Hepatocyte (in vitro differentiated cells): Measurements from ENCODE around the gene APEH. TPM values are rescaled to one million over a fixed set of nuclear protein-coding genes. Genes with fewer than 3 reads are reported as not detected.

Experiments used
- DNase-seq: peaks from one replicate; pipeline ENCODE4 v3.0.0-alpha.2; 2016; ENCODE audit warnings: low spot score
- H2AFZ ChIP-seq: fragments of 200-600 bp; sonication (generic); 2 replicates; pipeline ENCODE4 v1.6.0; 2016; ENCODE audit warnings: antibody characterized with exemption, mild to moderate bottlenecking
- H3K27ac ChIP-seq: fragments of 200-600 bp; sonication (generic); 2 replicates; pipeline ENCODE4 v1.5.1; 2016; ENCODE audit warnings: mild to moderate bottlenecking
- H3K27me3 ChIP-seq: fragments of 200-600 bp; sonication (generic); 2 replicates; pipeline ENCODE4 v1.6.1; 2016
- H3K36me3 ChIP-seq: fragments of 200-600 bp; sonication (generic); replicated peaks from 2 replicates; pipeline ENCODE4 v1.5.1; 2016; ENCODE audit warnings: low read depth; ENCODE audit not compliant: insufficient read depth
- H3K4me1 ChIP-seq: fragments of 200-600 bp; sonication (generic); 2 replicates; pipeline ENCODE4 v1.5.1; 2016; ENCODE audit warnings: mild to moderate bottlenecking, moderate library complexity; ENCODE audit not compliant: insufficient read depth
- H3K4me2 ChIP-seq: fragments of 200-600 bp; sonication (generic); 2 replicates; pipeline ENCODE4 v1.6.0; 2016
- H3K4me3 ChIP-seq: fragments of 200-600 bp; sonication (generic); 2 replicates; pipeline ENCODE4 v1.5.1; 2016; ENCODE audit warnings: mild to moderate bottlenecking
- H3K79me2 ChIP-seq: fragments of 200-600 bp; sonication (generic); 2 replicates; pipeline ENCODE4 v1.6.0; 2017; ENCODE audit warnings: mild to moderate bottlenecking
- H3K9me2 ChIP-seq: fragments of 200-600 bp; sonication (generic); replicated peaks from 2 replicates; pipeline ENCODE4 v1.6.0; 2017; ENCODE audit warnings: mild to moderate bottlenecking; ENCODE audit not compliant: insufficient read depth
- H3K9me3 ChIP-seq: fragments of 200-600 bp; sonication (generic); 2 replicates; pipeline ENCODE4 v1.5.1; 2016; ENCODE audit warnings: low read depth, mild to moderate bottlenecking
- H4K20me1 ChIP-seq: fragments of 200-600 bp; sonication (generic); 2 replicates; pipeline ENCODE4 v1.6.0; 2016; ENCODE audit warnings: mild to moderate bottlenecking; ENCODE audit not compliant: insufficient read depth, poor library complexity, severe bottlenecking
- EZH2 ChIP-seq: fragments of 200-600 bp; sonication (generic); IDR thresholded peaks from 2 replicates; pipeline ENCODE4 v1.6.1; 2016; ENCODE audit warnings: antibody characterized with exemption, mild to moderate bottlenecking, borderline replicate concordance
- EZH2phosphoT487 ChIP-seq: fragments of 200-600 bp; sonication (generic); IDR thresholded peaks from one replicate; pipeline ENCODE4 v1.6.1; 2018; ENCODE audit warnings: antibody characterized with exemption, mild to moderate bottlenecking, low read depth, moderate library complexity; ENCODE audit not compliant: unreplicated experiment, severe bottlenecking
- WGBS: methylation state at CpG from one replicate; pipeline ENCODE4 v1.1.6; 2016; ENCODE audit warnings: low lambda C conversion rate; ENCODE audit errors: missing lambda C conversion rate; 5-methylcytosine and 5-hydroxymethylcytosine counted together
- polyA plus RNA-seq: library from polyadenylated mRNA; unstranded; fragments of >200 nt; fragmentation: Nextera tagmentation; extraction: Ambion mirVana; gene quantifications from 2 replicates; pipeline ENCODE4 v1.2.1, GENCODE V29; 2016
- total RNA-seq: library from RNA; depleted of rRNA; stranded (reverse); fragments of >200 nt; gene quantifications from 2 replicates; pipeline ENCODE4 v1.2.3, GENCODE V29; 2014
- TF ChIP-seq, protein P1 (sequence below): fragments of 200-600 bp; sonication (generic); IDR thresholded peaks from 2 replicates; pipeline ENCODE4 v1.5.1; 2016; ENCODE audit warnings: antibody characterized with exemption, mild to moderate bottlenecking; ENCODE audit not compliant: poor library complexity

APEH gene
- total and polyA plus RNA-seq, 2 experiments from 2014 or later = 120 to 148 TPM

DNA sequence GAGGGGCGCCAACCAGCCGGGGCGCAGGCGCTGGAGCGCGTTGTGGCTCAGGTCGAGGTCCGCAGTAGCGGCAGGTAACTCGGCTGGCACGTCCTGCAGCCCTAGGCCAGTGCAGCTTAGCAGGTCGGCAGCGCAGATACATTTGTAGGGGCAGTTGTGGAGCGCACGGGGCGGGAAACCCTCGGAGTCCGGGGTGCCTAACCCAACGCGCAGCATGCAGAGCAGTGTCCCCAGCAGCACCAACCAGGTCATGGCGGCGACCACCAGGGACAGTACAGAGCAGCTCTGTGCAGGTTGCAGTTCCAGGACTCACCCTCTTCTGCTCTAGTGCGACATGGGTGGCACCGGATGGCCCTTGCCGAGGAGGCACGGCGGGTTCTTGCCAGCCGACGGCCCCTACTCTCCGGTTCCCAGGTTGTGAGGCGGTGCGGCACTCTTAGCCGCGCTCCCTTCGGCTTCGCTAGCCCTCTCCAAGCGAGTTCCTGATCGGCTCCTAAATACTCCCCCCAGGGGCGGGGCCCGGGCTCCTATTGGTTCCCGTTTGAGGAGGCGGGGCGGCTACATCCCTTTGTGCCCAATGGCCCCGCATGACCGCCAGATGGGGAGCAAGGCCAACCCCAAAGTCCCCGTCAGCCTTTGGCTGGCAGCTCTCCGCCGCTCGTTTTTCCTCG lies 45.2 kb downstream of the APEH start, which contains the start of gene AMIGO3:
TSS of gene AMIGO3 (minus strand) at position 471 of the 671 bp plus-strand sequence. CDS start at position 252, 219 bp downstream.
- Histone ChIP-seq H2AFZ (no peak within 1 kb of the TSS), H3K4me3 (peak within 1 kb of the TSS; percentile 37), H3K9me3 (no peaks in the 10 kb centered on the region), H3K9me2 (no peaks in the 10 kb centered on the region), H3K36me3 (no peaks in the 10 kb centered on the region), H4K20me1 (peaks cover 3% of the 10 kb centered on the region), H3K27me3 (no peaks in the 10 kb centered on the region), H3K4me2 (peak within 1 kb of the TSS; percentile 92), H3K4me1 (peaks cover 18% of the 10 kb centered on the region), H3K79me2 (peaks cover 13% of the 10 kb centered on the region), H3K27ac (peak within 1 kb of the TSS; percentile 38)
- DNase-seq = peak; percentile 96
- TF ChIP-seq EZH2phosphoT487 = no peak
- TF ChIP-seq EZH2 = no peak
- TF ChIP-seq, protein P1, sequence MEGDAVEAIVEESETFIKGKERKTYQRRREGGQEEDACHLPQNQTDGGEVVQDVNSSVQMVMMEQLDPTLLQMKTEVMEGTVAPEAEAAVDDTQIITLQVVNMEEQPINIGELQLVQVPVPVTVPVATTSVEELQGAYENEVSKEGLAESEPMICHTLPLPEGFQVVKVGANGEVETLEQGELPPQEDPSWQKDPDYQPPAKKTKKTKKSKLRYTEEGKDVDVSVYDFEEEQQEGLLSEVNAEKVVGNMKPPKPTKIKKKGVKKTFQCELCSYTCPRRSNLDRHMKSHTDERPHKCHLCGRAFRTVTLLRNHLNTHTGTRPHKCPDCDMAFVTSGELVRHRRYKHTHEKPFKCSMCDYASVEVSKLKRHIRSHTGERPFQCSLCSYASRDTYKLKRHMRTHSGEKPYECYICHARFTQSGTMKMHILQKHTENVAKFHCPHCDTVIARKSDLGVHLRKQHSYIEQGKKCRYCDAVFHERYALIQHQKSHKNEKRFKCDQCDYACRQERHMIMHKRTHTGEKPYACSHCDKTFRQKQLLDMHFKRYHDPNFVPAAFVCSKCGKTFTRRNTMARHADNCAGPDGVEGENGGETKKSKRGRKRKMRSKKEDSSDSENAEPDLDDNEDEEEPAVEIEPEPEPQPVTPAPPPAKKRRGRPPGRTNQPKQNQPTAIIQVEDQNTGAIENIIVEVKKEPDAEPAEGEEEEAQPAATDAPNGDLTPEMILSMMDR = peak; percentile 54
- 2% methylated on average over 50 of the region's 50 CpGs for WGBS

DNA sequence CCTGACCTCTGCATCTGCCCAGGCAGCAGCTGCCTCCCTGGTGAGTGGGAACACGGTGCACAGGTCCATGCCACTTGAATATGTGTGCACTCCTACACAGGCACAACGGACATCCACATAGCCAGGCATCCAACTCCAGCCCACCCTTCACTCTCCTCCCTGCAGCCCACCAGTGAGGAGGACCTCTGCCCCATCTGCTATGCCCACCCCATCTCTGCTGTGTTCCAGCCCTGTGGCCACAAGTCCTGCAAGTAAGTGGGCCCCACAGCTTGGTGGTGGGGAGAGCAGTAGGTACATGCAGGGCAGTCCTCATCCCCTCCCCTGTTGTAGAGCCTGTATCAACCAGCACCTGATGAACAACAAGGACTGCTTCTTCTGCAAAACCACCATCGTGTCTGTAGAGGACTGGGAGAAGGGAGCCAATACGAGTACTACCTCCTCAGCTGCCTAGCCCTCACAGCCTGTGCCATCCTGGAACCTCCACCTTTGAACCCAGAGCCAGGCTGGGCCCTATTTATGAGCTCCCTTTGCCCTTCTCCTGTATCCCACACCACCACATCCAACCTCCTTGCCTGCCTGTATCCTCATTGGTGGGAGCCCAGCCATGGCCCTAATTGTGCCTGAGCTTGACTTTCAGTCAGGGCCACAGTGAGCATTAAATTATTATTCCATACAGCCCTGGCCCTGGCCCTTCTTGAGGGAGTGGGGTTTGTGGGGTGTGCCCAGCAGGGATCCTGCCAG lies 46.9 kb downstream of the APEH start:
- H3K36me3 ChIP-seq = no peaks in the 10 kb centered on the region

DNA sequence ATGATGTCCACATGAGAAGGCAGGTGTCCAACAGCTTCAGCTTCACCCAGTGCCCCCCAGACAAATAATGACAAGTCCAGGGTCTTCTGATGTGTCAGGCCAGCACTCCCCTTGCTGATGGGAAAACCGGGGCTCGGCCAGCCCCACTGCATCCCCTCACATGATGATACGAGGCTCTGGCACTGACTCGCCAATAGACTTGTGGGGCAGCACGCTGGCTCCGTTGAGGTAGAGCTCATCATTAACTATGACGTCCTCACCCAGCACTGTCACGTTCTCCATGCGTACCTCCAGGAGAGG lies 47.4 kb downstream of the APEH start:
- H3K9me3 ChIP-seq = no peaks in the 10 kb centered on the region
- no peak overlapping the region for H3K27ac ChIP-seq
- no peaks in the 10 kb centered on the region for H3K27me3 ChIP-seq
- WGBS = 91% methylated on average over 9 of the region's 9 CpGs
- H3K79me2 ChIP-seq = peaks cover 13% of the 10 kb centered on the region
- no peak for DNase-seq
- no peak overlapping the region for H3K4me2 ChIP-seq
- no peak overlapping the region for H3K4me3 ChIP-seq
- H2AFZ ChIP-seq = no peak overlapping the region
- H3K36me3 ChIP-seq = no peaks in the 10 kb centered on the region
- H4K20me1 ChIP-seq = peaks cover 3% of the 10 kb centered on the region
- TF ChIP-seq EZH2 = no peak
- TF ChIP-seq EZH2phosphoT487 = no peak
- TF ChIP-seq, protein P1 = no peak
- H3K9me2 ChIP-seq = no peaks in the 10 kb centered on the region
- peaks cover 25% of the 10 kb centered on the region for H3K4me1 ChIP-seq

More for the DNA sequence above, 46.9 kb downstream of the APEH start:
- Histone ChIP-seq H3K27ac (no peak overlapping the region), H3K4me2 (no peak overlapping the region), H3K9me3 (no peaks in the 10 kb centered on the region), H4K20me1 (peaks cover 3% of the 10 kb centered on the region), H3K79me2 (peaks cover 13% of the 10 kb centered on the region), H3K4me3 (no peak overlapping the region), H3K9me2 (no peaks in the 10 kb centered on the region), H3K27me3 (no peaks in the 10 kb centered on the region), H2AFZ (no peak overlapping the region), H3K4me1 (peaks cover 25% of the 10 kb centered on the region)
- no peak for DNase-seq
- TF ChIP-seq EZH2 (no peak), EZH2phosphoT487 (no peak)
- TF ChIP-seq, protein P1 = no peak
- WGBS = 91% methylated on average over 4 of the region's 4 CpGs
